Activated CD4-positive, alpha-beta T cell treated with anti-CD3 and anti-CD28 coated beads, Interleukin-2, amount 50 U/mL, for 24 hours (primary cell): Measurements from ENCODE around the gene BAHCC1.
"Not testable (repeated sequence)": the region's sequence is repeated elsewhere in the genome, so short reads cannot be mapped to it uniquely, and the experiment has no call there.

ENCODE experiments used
- DNase-seq, 2 donors: peaks; one replicate each; pipeline ENCODE4 v3.0.0-alpha.2; 2020; ENCODE audit warnings: low read depth in 1 of 2, low spot score in 1 of 2

BAHCC1 gene

DNA sequence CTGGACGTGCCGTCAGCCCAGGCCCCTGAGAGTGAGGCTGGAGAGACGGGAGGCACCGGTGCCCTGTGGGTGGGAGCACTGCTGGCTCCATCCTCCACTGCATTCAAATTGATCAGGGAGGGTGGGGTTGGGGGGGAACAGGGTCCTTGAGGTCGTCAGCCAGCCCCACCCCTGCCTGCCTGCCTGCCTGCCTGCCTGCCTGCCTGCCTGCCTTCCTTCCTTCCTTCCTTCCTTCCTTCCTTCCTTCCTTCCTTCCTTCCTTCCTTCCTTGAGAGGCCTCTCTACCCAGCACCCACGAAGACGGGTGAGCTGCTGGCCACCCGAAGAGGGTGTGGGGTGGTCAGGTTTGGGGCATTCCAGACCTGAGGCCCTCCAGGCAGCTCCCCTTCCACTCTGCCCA, 16.0 kb downstream of the BAHCC1 start:
- DNase-seq: no peak

DNA sequence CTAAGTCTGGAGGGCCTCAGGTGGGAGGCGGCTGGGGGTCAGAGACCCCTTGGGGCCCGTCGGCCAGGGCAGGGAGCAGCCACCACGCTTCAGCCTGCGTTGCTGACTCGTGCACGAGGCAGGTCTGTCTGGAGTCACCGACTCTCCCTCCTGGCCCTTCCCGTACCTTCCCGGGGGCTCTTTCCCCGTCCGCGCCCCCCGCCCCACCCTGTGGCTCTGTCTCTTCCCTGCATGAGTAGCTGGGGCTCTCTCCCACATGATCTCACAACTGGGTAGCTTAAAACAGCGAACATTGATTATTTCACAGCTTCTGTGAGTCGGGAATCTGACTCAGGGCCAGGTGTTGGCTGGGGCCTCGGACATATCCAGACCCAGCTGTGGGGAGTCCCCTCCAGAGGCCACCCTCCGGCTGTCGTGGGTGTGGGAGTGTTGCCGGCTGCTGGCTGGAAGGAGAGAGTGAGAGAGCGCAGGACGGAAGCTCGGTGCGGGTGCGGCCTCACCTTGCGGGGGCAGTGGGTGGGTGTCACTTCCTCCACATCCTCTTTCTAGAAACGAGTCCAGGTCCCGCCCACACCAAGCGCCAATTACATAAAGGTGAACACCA, 17.3 kb downstream of the BAHCC1 start:
- DNase-seq: peak in 1 of 2 donors; percentile 14

DNA sequence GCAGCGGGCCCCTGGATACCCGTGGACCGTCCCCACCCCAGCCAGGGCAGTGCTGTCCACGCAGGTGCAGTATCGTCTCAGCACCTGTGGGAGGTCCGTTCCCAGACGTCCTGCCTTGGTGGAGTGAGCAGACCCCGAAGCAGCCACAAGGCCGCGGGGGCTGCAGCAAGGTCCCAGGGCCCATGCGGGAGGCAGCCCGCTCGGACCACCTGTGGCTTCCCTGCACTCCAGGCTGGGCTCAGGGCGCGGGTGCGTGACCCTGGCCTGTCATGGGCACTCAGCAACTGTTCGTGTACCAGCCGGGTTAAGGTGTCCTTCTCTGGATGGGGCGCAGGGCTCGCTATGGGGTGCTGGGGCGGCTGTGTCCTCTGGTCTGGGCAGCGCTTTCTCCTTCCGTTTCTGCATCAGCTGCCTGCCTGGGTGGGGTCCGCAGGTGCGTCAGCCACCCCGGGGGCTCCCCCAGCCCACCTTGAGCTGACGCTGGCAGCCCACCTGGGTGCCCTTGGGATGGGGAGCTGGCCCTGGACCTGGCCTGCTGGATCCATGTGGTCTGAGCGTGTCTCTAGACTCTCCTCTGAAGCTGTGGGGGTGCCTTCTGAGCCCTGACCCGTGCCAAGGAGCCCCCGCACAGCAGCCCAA, 18.4 kb downstream of the BAHCC1 start:
- no peak for DNase-seq

- no peak for DNase-seq
Measured at GRCh38 chr17:81414756-81415516, 19.7 kb downstream of the BAHCC1 start.

GRCh38 chr17:81415681-81416080, 20.4 kb downstream of the BAHCC1 start:
- no peak for DNase-seq

- no peak for DNase-seq
Measured at GRCh38 chr17:81416612-81417011, 21.4 kb downstream of the BAHCC1 start.

- DNase-seq: no peak
Measured at GRCh38 chr17:81417049-81417878, 22.0 kb downstream of the BAHCC1 start.

DNA sequence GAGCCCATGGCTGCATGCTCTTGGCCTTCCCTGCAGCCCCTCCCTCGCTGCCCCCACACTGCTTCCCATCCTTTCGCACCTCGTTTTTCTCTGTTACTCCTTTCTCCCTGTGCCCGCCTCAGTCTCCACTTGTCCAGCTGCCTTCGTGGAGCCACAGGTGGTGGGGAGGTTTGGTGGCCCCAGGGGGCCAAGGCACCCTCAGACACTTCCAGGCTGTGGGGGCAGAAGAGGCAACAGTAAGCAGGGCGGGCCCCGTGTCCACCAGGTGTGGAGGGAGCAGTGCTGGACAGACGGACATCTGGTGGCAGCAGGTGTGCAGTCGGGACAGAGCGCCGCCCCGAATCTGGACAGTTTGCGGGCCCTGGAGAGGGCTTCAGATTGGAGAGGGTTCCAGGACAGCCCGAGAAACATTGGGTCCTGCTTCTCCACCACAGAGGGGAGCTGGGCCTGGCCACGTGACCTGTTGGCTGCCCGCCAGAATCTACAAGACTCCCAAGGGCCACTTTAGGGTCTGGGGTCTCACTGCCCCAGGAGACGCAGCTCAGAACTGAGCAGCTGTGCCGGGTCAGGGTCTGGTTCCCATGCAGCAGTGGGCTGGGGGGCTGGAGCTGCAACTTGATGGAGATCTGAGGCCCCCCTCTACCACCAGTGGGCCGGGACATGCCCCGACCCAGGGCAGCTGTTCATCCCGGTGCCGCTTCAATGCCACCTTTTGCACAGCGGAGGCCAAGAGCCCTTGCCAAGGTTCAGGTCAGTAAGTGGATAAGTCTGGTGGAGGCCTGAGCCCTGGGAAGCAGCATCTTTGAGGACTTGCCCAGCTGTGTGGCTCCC, 22.8 kb downstream of the BAHCC1 start:
- DNase-seq: no peak

- no peak for DNase-seq
Measured at GRCh38 chr17:81418710-81419318, 23.6 kb downstream of the BAHCC1 start.

GRCh38 chr17:81419319-81419885, 24.1 kb downstream of the BAHCC1 start:
- DNase-seq: no peak

DNA sequence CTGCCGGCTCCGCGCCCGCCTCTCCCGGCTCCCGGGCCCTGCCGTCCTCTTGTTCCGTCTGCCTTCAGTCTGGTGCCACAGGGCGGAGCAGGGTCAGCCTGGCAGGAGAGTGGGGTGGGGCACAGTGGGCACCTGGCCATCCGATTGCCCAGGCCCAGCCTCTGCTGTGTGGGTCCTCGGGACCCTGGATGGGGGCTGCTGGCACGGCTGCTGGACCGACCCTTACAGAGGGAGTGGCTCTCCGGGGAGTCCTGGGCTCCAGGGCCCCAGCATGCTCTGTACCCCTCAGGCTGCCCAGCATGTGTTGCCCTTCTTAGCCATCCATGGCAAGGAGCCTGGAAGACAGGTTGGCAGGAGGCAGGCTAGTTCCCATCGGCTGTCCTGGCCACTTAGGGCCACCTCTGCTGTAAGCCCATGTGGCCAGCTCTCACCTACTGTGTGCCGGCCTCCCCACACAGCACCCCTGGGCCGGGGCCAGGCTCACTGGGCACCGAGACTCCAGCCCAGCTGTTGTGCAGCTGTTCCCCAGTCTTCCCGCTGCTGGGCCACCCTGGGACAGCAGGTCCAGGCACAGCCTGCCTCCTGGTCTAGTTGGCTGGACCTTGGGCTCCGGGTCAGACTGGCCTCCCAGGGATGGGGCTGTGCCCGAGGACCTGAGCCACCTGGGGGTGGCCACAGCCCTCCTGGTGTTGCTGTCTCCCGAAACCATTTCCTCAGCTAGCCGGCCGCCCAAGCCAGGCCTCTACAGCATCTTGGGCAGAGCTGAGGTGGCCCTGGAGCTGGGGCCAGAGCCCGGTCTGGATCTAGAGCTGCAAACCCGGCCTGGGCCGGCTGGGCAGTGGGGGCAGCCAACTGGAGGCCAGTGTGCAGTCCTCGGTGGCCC, 24.9 kb downstream of the BAHCC1 start:
- no peak for DNase-seq

DNA sequence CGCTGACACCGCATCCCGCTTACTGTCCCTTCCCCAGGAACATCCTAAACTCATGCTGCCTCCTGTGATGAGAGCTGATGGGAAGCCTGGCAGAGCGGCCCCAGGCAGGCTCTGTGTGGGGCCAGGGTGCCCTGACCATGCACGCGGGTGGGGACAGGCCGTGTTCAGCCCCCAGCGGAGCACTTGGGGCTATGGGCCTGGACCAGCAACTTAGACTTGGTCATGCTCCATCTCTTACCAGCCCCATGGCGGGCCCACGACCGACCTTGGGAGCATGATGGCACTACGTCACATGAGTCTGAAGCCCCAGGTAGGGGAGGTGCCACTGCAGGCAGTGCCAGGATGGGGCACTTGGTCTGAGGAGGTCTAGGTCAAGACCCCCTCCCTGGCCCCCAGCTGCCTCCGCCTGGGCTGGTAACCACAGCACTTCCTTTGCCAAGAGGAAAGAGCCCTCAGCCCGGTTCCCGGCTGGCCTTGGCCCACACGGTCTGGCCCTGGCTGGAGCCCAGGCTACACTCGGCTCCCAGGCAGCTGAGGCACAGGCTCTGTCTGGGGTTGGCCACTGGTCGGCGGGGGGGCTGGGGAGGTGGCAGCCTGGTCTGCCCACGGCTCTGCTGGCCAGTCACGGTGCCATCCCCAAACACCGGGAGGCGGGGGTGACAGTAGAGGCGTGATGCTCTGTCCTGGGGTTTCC, 25.7 kb downstream of the BAHCC1 start:
- DNase-seq: no peak

DNA sequence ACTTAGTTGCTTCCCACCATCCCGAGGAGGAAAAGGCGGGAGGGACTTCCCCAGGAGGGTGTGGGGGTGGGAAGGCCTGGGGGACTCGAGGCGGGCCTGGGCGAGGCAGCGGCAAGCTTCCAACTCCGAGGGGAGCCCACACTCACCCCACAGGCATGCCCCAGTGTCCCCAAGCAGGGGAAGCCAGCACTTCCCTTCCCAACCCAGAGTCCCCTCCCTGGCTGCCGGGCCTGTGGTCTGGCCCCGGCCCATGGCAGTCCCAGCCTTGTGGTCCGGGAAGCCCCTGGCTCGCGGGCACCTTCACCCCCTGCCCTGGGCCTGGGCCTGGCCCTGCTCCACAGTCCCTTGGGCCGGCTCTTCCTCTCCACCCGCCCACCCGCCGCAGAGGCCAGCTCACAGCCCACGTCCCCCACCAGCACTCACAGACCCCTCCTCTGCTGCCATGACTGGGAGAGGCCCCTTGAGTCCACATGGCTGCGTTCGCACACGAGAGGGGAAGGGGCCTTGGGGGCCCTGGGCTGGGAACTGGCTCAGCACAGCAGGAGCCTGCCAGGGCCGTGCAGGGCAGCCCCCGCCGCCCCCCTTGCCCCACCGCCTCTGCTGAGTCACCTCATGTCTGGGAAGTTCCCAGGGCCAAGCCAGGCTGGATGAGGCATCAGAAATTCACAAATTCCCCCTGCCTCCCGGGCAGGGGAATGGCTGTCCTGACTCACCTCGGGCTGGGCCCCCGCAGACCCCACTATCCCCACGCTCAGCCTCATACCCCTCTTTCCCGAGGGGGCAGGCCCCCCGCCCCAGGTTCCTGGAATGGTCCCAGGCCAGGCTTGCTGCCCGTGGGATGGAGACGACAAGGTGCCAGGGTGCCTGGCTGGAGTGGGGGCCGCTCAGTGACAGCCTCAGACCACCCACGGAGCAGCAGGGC, 27.8 kb downstream of the BAHCC1 start:
- DNase-seq: no peak

- DNase-seq: no peak
Measured at GRCh38 chr17:81423698-81424071, 28.4 kb downstream of the BAHCC1 start.

- DNase-seq: no peak
Measured at GRCh38 chr17:81424151-81425017, 29.1 kb downstream of the BAHCC1 start.

DNA sequence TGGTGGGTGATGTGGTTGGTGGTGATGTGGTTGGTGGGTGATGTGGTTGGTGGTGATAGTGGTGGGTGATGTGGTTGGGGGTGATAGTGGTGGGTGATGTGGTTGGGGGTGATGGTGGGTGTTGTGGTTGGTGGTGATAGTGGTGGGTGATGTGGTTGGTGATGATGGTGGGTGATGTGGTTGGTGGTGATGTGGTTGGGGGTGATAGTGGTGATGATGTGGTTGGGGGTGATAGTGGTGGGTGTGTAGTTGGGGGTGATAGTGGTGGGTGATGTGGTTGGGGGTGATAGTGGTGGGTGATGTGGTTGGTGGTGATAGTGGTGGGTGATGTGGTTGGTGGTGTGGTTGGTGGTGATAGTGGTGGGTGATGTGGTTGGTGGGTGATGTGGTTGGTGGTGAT, 29.8 kb downstream of the BAHCC1 start:
- DNase-seq: not testable (repeated sequence)
